Activated effector memory CD4-positive, alpha-beta T cell treated with anti-CD3 and anti-CD28 coated beads, Interleukin-2, amount 50 U/mL, for 16 hours (primary cell): ENCODE data around the gene TSPAN17.

Experiments used
- DNase-seq: peaks from one replicate; pipeline ENCODE4 v3.0.0-alpha.2; 2020

TSPAN17 gene

DNA sequence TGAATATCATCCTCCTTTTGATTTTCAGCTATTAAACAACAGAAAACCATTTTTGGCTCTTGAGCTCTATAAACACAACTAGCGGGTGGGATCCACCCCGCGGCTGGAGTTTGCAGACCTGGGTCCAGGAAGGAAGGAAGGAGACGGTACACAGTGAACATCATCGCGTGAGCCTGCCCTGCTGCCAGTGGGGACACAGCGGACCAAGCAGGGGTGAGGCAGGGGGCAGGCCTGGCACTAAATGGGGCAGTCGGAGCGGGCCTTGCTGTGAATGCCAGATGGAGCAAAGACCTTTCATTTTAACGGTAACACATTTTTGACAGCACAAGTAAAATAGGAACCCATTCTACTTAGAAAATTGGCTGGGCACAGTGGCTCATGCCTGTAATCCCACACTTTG lies 14.4 kb downstream of the TSPAN17 start:
- DNase-seq: no peak

DNA sequence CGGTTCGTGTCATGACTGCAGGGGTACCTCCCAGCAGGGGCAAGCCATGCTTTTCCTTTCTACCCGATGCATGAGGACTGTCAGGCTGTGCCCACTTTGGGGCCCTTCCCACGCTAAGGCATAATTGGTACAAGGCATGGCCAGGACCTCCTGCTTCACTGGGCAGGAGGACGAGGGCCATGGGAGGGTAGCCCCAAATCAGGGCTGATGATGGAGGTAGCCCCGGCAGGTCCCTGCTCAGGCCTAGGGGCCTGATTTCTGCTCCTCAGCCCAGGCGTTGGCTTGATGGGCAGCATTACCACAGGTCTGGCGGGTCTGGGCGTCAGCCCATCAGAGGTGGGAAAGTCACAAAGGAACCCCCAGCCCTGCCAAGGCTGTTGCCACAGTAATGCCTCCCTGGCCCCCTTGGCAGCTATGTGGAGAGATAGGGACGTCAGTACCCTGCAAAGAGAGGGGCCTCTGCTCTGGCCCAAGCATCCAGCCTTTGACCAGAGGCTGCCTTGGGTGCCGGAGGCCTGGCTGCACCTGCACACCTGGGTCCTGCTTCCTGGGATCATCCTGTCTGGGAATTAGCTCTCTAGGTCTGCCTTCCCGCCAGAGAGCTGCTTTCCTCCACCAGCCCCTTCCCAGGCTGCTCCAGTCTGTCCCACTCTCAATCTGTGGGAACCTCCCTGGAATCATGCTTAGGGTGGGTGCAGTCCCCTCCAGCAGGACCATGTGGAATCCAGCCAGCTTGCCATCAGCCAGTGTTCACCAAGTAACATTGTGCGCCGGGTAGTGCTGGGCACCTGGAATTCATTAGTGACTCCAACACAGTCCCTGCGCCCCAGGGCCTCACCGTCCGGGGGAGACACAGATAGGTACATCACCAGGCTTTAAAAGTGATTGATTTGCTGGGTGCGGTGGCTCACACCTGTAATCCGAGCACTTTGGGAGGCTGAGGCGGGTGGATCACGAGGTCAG lies 15.4 kb downstream of the TSPAN17 start:
- DNase-seq: no peak

DNA sequence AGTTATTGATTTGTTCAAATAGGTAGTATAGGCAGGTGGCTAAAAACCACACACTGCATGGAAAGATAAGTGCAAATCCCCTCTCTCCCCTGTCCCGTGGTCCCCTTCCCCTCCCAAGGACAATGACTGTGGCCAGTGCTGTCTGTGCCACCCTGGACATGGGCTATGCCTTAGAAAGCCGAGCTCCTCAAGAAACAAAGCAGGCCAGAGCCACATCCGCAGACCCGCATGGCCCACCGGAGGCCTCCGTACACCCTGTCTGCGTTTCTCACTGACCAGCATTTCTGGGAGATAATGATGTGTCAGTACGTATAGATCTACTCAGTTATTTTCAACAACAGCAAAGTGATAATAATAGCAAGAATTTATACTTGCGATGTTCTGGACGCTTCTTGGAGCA lies 16.3 kb downstream of the TSPAN17 start:
- DNase-seq: no peak

DNA sequence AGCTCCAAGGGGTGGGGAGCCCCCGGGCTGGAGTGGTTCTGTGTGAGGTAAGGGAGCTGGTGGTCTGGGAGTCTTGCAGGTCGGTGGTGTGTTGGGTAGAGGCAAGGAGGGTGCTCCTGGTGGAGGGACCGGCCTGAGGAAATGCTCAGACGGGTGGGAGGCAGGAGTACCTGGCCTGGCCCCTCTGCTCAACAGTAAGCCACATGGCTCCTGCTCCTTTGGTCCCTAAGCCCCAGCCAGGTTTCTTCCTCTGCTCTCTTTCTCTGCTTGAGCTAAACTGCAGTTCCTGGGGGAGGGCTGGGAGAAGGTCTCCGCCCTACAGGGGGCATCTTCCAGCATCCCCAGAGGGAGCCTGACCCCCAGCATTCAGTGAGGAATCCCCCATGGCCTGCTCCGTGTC lies 17.2 kb downstream of the TSPAN17 start:
- no peak for DNase-seq

DNA sequence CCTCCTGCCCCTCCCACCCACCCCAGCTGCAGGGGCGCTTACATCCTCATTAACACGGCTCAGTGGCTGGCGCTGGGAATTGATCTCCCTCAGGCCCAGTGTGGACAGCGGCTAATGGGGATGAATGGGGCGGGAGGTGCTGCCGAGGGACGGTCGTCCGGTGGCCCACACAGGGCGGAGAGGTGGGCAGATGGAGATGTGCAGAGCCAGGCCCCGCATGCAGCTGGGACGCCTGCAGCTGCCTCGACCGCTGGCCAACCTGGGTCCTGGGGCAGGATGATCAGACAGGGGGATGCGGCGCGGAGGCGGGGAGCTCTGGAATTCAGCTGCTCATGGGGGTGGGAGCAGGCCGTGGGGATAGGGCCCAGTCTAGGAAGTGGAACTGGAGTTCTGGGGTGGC lies 17.6 kb downstream of the TSPAN17 start:
- DNase-seq: no peak

DNA sequence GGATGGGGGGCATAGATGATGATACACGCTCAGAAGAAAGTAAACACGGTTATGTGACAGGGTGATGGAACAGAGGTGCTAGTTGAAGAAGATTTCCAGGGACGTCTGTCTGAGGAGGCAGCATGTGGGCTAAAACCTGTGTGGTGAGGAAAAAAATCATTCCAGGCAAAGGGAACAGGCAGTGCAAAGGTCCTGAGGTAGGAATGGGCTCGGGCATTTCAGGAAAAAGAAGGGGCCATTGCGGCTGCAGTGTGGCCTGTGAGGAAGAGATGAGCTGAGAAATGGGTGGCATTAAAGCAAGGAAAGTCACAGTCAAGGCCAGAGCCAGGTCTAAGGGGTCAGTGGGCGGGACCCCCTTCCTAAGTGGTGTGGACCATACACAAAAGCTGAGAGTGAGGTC lies 18.2 kb downstream of the TSPAN17 start:
- no peak for DNase-seq

DNA sequence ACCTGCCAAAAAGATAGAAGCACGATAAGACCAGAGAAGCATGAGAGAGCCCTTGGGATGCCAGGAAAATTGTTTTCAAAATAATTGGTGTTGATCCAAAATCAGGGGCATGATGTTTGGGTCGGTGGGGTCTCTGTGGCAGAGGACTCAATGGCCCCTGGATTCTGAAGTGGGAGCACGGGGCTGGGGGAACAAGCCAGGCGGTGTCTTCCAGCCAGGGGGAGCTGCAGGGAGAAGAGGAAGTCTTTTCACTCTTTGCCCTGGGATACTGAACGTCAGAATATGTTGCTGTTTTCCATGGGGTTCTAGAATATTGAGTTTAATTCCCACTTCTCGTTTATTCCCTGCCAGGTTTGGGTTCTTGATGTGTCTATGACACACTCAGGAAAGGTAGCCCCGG lies 20.4 kb downstream of the TSPAN17 start:
- no peak for DNase-seq

DNA sequence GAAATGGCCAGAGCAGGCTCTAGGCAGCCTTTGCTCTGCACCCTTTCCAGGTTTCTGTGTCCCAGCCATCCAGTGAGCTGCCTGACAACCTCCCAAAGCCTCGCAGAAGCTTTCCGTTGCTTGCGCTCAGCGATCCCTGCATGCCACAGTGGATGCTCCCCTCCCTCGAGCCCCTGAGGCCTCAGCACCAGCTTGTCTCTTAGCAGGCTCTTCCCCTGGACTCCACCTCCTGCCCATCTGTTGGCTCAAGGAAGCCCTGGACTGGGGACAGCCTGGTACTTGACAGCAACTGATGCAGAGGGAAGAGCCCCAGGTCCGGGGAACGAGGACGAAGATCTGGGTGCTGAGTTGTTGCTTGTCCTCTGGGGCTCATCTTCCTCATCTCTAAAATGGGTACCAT lies 23.2 kb downstream of the TSPAN17 start:
- no peak for DNase-seq

DNA sequence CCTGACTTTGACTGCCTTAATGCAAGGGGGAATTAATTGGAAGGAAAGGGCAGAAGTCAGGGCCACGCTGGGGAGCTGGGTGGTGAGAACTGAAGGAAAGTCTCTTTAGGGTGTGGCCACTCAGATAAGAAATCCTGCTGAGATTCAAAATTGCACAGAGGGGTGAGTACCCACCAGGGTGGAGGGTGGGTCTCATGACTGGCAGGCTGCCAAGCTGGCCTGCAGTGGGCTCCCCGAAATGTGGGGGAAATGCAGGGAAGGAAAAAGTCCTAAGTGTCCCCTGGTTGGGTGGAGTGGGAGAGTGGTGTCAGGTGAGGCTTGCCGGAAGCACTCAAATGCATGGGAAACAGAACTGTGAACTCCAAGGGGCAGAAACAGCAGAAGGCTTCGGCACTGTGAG lies 24.1 kb downstream of the TSPAN17 start:
- no peak for DNase-seq

DNA sequence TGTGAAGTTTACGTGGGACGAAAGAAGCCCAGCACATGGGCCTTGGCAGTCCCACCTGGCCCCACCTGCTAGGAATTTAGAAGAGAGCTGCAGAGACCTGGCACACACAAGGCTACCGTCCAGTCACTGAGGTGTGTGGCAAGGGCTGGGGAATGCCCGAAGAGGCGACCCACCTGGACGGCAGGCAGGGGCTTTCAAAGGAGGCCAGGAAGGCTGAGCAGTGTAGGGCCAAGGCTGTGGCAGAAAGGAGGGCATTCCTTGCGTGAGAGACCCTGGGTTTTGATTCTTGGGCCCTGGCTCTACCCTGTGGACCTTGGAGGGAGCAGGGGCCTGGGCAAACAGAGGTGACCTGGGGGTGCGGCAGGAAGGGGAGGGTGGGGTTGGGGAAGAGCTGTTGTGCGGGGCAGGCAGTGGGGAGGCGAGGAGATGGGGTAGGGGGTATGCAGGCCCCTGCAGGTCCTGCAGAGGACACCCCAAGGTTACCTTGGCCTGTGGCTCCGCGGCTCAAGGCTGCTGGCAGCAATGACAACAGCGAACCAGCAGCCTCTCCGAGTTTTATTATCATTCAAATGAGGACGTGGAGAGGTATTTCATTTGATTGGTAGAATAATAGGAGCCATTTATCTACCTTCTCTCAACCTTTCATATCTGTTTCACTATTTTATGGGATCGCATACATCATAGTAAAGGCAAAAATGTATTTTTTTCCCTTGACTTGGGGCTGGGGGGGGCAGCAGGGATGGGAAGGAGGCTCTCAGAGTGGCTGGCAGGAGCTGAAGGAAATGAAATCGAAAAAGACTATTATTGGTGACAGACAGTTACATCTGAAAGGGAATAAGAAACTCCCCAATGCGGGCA lies 24.8 kb downstream of the TSPAN17 start:
- DNase-seq: no peak

DNA sequence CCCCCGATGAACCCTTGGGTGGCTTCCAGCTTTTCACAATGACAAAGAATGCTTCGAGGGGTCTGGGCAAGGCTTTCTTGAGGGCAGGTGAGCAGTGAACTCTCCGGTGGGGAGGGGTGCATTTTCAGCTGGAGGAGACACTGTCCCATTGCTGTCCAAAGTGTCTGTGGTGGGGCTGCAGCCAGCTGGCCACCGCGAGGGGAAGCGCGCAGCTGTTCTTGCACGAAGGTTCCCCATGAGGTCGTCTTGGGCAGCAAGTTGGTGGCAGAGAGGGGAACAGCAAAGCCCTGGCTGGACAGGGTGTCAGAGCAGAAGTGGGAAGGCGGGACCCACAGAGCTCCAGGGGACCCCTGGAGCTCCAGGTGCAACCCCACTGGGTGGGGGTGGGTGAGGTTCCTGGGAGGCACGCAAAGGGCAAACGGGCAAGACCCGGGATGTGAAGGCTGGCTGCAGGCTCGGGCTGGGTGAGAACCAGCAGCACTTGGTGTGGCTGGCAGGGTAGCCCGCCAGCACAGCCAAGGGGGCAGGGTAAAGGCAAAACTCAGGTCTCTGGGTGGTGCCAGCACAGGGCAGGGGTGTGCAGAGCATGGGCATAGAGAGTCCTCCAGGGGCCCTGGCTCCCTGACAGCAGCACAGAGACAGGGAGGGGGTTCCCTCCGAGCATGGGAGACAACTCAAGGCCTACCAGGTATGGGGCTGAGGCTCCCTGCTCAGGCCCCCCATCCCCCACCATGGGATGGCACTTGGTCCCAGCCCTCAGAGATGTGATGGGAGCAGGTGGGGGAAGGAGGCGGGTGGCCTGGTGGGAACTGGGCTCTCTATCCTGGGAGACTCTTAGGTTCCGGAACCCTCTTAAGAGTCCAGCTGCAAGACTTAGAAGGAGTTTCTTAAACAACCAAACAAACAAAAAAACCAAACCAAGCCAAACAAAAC lies 26.6 kb downstream of the TSPAN17 start:
- DNase-seq: no peak

DNA sequence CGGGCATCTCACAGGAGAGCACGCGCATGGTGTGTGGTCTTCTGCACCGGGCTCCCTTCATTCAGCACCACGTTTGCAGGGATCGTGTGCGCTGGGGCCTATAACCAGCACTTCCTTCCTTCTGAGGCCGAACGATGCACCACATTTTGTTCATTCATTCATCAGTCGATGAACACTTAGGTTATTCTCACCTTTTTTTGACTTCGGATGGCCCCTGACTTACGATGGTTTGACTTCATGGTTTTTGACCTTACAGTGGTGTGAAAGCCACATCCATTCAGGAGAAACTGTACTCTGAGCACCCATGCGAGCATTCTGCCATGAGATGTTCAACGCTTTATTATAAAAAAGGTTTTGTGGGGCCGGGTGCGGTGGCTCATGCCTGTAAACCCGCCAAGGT lies 27.5 kb downstream of the TSPAN17 start:
- no peak for DNase-seq

DNA sequence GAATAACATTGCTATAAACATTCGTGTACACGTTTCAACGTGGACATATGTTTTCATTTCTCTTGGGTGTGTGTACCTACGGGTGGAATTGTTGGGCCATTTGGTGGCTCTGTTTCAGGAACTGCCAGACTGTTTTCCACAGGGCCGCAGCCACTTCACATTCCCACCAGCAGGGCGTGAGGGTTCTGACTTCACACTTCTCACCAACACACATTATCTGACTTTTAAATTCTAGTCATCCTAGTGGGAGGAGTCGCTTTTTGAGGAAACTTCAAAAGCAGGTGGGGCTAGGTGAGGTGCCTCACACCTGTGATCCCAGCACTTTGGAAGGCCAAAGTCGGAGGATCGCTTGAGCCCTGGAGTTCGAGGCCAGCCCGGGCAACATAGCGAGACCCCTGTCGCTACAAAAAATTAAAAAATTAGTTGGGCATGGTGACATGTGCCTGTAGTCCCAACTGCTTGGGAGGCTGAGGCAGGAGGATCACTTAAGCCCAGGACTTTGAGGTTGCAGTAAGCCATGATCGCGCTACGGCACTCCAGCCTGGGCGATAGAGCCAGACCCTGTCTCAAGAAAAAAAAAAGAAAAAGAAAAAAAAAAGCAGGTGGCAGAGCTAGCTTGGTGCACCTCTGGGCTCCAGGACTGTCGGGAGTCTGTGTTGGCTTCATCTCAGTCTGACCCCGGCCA lies 28.5 kb downstream of the TSPAN17 start:
- DNase-seq: no peak

DNA sequence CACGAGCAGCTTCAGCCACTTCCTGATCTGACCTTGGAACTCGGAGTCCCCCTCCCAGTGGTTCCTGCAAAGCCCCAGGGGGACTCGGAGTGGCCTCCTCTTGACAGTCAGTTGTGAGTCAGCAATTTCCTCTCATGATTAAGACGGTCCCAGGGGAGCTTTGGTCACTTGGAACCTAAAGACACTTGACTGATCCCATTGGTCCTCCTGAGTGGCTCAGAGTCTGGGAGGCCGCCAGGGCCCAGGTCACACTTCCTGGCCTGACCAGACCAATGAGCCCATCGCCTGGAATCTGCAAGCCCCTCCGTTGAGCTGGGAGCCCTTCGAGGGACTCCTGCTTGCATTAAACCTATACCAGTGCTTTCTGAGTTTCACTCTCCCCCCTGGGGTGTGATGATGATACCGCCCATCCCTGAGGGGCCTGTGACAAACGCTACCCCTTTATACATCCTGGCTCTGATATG lies 29.1 kb downstream of the TSPAN17 start:
- DNase-seq: no peak

DNA sequence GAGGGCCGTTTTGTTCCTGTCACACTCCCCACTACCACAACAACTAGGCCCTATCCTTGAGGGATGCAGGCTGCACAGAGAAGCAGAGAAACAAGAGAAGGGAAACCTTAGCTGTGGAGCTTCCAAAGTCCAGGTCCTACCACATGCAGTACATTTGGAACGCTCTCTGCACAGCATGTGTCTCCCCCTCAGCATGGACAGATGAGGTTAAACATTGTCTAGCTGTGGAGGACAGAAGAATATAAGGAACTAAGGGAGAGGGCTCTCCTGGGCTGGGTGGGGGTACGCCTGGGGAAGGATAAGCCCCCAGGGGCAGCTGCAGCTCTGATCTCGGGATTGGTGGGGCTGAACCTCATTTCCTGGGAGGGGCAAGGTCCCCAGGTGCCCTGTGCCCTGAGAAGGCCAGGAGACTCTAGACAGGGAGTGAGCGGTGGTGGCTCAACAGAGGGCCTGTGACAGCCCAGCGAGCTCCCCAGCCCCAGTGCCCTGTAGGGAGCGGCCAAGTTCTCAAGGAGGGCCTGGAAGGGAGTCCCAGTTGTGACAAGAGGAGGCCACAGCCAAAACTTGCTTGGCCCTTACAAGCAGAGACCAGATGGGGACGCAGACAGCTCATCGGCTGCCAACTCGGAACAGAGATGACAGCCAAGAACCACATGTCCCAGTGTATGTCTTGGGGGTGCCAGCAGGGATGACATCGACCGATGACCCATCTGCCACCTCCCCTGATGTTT lies 30.1 kb downstream of the TSPAN17 start:
- DNase-seq: no peak

DNA sequence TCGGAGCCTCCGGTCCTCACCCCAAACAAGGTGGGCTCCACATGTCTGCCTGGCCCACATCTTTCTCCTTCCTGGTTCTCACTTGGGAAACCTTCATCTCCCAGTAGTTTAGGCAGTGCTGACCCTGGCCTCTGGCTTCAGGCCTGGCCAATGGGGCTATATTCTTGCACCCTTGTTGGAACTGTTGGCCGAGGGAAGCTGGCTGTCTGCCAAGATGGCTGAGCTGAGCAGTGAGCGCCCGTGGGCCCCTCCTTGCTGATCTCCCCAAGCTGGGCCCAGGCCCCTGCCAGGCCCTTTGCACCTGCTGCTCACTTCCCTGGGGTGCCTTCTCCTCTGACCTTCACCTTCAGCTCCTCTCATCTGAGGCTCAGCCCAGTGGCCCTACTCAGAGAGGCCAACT lies 31.3 kb downstream of the TSPAN17 start:
- no peak for DNase-seq

DNA sequence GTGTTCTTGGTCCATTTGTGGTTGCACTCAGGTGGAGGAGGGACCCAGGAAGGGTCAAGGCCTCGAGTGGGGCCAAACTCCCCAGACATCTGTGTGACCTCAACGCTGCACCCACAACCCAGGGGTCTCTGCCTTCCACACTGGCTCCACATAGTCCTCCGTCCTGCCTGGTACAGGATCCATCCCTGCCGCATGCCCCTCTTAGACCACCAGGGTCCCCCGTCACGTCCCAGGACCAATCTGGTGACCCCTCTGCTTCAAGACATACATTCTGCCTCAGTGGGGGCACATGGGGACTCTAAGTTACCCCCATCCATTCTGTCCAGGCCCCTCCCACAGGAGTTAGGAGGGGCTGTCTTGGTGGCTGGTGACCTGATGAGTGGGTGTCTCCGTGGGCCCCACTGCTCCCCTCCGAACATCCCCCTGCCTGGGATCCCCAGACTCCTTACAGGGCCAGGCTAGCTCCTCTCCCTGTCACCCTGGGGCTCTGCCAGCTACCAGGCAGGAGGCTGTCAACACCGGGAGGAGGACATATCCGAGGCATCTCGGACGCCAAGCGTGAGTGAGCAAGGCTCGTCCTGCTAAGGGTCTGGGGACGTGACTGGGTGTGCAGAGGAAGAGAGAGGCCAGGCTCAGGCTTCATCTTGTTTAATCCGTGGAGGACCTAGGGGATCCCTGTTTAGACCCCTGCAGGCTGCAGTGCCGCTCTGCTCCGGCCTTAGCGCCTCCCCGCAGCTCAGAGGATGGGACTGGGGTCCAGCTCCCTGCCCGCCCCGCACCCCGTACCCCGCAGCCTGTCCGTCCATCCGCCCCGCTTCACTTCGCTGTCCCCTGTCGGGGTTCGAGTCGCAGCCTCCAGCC lies 32.3 kb downstream of the TSPAN17 start:
- no peak for DNase-seq

DNA sequence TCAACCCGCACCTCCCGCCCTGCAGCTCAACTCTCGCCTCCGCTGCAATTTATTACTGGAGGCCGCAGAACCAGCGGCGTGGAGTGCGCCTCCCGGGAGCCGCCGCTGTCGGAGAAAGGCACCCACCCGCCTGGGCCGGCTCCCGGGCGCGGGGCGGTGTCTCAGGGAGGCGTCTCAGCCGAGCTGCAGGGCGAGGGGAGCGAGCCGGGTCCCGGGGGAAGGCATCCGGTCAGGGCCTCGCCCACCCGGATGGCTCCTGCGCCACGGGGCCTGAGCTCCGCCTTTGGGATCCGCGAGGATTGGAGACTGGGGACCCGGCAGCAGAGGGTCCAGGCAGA lies 32.9 kb downstream of the TSPAN17 start:
- no peak for DNase-seq

DNA sequence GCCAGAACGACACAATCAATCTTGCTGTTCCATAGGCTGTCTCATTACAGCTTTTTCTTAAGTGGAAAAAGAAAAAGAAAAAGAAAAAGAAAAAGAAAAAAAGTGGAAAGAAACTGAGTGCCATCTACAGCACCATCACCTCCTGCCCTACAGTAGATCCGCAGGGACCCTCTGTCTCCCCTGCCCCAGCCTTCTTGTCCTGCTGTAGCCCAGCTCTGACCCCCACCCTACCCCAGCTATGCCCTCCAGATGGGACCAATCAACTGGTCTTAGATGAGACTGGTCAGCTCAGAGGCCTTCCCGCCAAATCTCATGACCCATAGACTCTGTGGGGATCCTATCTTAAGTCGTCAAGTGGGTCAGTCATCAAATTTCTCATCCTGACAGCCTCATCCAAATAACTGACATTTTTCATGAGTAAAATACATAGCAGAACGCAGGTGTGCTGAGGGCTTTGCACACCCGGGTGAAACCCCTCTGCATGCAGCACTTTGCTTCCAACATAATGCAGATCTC lies 34.8 kb downstream of the TSPAN17 start:
- no peak for DNase-seq

DNA sequence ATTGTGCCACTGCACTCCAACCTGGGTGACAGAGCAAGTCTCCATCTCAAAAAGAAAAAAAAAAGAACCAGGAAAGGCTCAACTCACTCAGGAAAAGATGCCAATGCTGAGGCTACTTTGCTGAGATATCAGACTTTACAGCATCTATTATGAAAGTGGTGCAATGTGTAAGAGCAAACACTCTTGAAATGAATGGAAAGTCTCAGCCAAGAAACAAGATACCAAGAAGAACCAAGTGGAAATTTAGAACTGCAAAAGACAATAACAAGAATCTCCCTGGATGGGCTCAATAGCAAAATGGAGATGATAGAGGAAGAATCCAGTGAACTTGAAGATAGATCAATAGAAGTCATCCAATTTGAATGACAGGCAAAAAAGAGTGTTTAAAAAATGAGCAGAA lies 37.7 kb downstream of the TSPAN17 start:
- DNase-seq: no peak
